Gastrocnemius medialis (tissue), 4 donors: ENCODE data around the gene DUSP14.

Experiments used
- CTCF ChIP-seq, 5 experiments: fragments of 450-650 bp in 3 of 5; fragments of 200-600 bp in 2 of 5; sonication (generic) in 2 of 5; IDR thresholded peaks in 4 of 5; conservative IDR thresholded peaks in 1 of 5; 1 replicate in 4 of 5; 2 replicates in 1 of 5; pipeline ENCODE4 v1.5.1; 2016 to 2019; ENCODE audit warnings: antibody characterized with exemption in 5 of 5, mild to moderate bottlenecking in 3 of 5, moderate library complexity in 3 of 5
- POLR2A ChIP-seq, 2 donors: fragments of 450-650 bp; IDR thresholded peaks; one replicate each; pipeline ENCODE4 v1.6.1; 2017; ENCODE audit warnings: antibody characterized with exemption in 2 of 2, mild to moderate bottlenecking in 2 of 2, moderate library complexity in 2 of 2

DNA sequence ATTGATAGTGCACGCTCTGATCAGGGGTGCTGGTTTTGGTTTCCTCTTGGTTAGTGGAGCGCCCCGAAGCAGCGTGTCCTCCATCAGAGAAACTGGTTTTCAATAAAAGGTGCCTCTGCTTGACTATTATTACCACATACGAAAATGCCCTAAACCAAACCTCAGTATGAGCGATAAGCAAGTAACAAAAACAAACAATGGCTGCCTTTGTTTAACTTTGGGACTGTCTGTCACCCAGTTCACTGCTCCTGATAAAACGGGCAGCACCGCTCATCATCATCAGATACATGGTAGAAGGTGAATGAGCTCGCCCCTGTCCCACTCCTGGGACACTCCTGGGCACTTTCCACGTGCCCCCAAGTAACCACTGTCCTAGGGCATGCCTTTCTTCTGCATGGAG, 24.0 kb downstream of the DUSP14 start:
- TF ChIP-seq CTCF (IDR thresholded peaks at IDR 0.05 in 4 of 5, conservative IDR thresholded peaks at IDR 0.05 in 1 of 5) (no peak), POLR2A (IDR thresholded peaks at IDR 0.05) (no peak)
